Measurements from ENCODE around the gene TOR2A.
A peak's percentile ranks its signal among the peaks of the same experiment; 100 is the strongest.
"Not testable (repeated sequence)": the region's sequence is repeated elsewhere in the genome, so short reads cannot be mapped to it uniquely, and the experiment has no call there.

The TOR2A gene

GRCh38 chr9:127768698-127769097 lies 33.6 kb upstream of the TOR2A start:
- no peak for DNase-seq

GRCh38 chr9:127767909-127768331 lies 32.8 kb upstream of the TOR2A start:
- no peak for DNase-seq

- DNase-seq = peak in 1 of 5 experiments; percentile 63
Observed at GRCh38 chr9:127767410-127767809, 32.3 kb upstream of the TOR2A start.

GRCh38 chr9:127765418-127765817 lies 30.3 kb upstream of the TOR2A start:
- DNase-seq = no peak

- peak in 1 of 5 experiments; percentile 26 for DNase-seq
Observed at GRCh38 chr9:127763918-127764384, 28.9 kb upstream of the TOR2A start.

- DNase-seq = no peak
Observed at GRCh38 chr9:127762111-127762676, 27.1 kb upstream of the TOR2A start.

- DNase-seq = no peak
Observed at GRCh38 chr9:127761491-127761956, 26.4 kb upstream of the TOR2A start.

GRCh38 chr9:127761061-127761460 lies 26.0 kb upstream of the TOR2A start:
- DNase-seq = no peak

GRCh38 chr9:127758843-127759242 lies 23.7 kb upstream of the TOR2A start:
- DNase-seq = no peak

- not testable (repeated sequence) for DNase-seq
Observed at GRCh38 chr9:127756776-127757175, 21.7 kb upstream of the TOR2A start.

GRCh38 chr9:127756233-127756632 lies 21.1 kb upstream of the TOR2A start:
- DNase-seq = no peak

GRCh38 chr9:127755061-127756060 lies 20.3 kb upstream of the TOR2A start:
- no peak for DNase-seq

- DNase-seq = no peak
Observed at GRCh38 chr9:127754099-127755060, 19.3 kb upstream of the TOR2A start.

GRCh38 chr9:127753622-127754021 lies 18.5 kb upstream of the TOR2A start:
- DNase-seq = no peak

- DNase-seq = no peak
Observed at GRCh38 chr9:127753148-127753547, 18.1 kb upstream of the TOR2A start.

GRCh38 chr9:127751269-127752054 lies 16.4 kb upstream of the TOR2A start:
- DNase-seq = no peak

GRCh38 chr9:127749090-127749787 lies 14.1 kb upstream of the TOR2A start:
- DNase-seq = no peak

GRCh38 chr9:127746959-127747569 lies 12.0 kb upstream of the TOR2A start:
- DNase-seq = peak in 1 of 5 experiments; percentile 52

- no peak for DNase-seq
Observed at GRCh38 chr9:127744398-127745110, 9.5 kb upstream of the TOR2A start.

Data from T-helper 2 cell (primary cell).